HepG2 (cell line): ENCODE data around the gene PPP4R2. TPM values are rescaled to one million over a fixed set of nuclear protein-coding genes. Genes with fewer than 3 reads are reported as not detected.
A peak's percentile ranks its signal among the peaks of the same experiment; 100 is the strongest.

Experiments used
- ATAC-seq: fragments of 200-7000 bp; cut with Tn5 transposase; 3 replicates; pipeline ENCODE4 v1.9.1; 2020; ENCODE audit warnings: mild to moderate bottlenecking, moderate library complexity
- BruUV-seq: library from RNA; stranded (reverse); fragments of 400-500 nt; replicated peaks from 2 replicates; lab custom pipeline; 2021; lab: Mats Ljungman, UMichigan
- CTCF ChIA-PET: fragments of 300-600 bp; formaldehyde crosslinking; extraction: SDS; loops from one replicate; lab custom pipeline; 2021; ENCODE audit warnings: low total read pairs, inconsistent platforms, low intra/inter-chr PET ratio; lab: Yijun Ruan, JAX
- POLR2A ChIA-PET: fragments of 350-600 bp; sonication (Branson Sonifier 250); formaldehyde crosslinking; loops from one replicate; lab custom pipeline; 2020; ENCODE audit warnings: antibody characterized with exemption, inconsistent platforms; lab: Yijun Ruan, JAX
- DNase-seq: peaks from one replicate; pipeline ENCODE4 v3.0.0-alpha.2; 2015; ENCODE audit warnings: low spot score
- FAIRE-seq: peaks from 3 replicates; lab custom pipeline; 2011; peaks lifted over from hg19 to GRCh38; lab: Jason Lieb, UNC
- H2AFZ ChIP-seq: one replicate; pipeline ENCODE4 v1.6.1; 2011; ENCODE audit warnings: low read length, inconsistent platforms
- H3K27ac ChIP-seq: fragments of 300-600 bp; 3 replicates; pipeline ENCODE4 v1.8.0; 2011; ENCODE audit warnings: mixed run types, mild to moderate bottlenecking, mixed read lengths, low read length, inconsistent platforms; ENCODE audit not compliant: insufficient read depth; ENCODE audit errors: extremely low read length
- H3K27me3 ChIP-seq, 2 experiments: fragments of 200-600 bp in 1 of 2; 2 replicates in 1 of 2; 3 replicates in 1 of 2; pipeline versions ENCODE4 v1.6.0 to v1.8.0; 2011; ENCODE audit warnings: low read length in 2 of 2, mild to moderate bottlenecking in 2 of 2, moderate library complexity in 2 of 2, inconsistent platforms in 1 of 2; ENCODE audit not compliant: insufficient read depth in 2 of 2, control insufficient read depth in 1 of 2
- H3K36me3 ChIP-seq, 2 experiments: fragments of 200-600 bp in 1 of 2; replicated peaks in 1 of 2; 2 replicates in 1 of 2; 3 replicates in 1 of 2; pipeline versions ENCODE4 v1.5.1 to v1.8.0; 2011; ENCODE audit warnings: low read length in 2 of 2, inconsistent platforms in 1 of 2; ENCODE audit not compliant: insufficient read depth in 2 of 2, control insufficient read depth in 1 of 2
- H3K4me1 ChIP-seq: 2 replicates; pipeline ENCODE4 v1.5.1; 2012; ENCODE audit warnings: low read length, inconsistent platforms; ENCODE audit not compliant: insufficient read depth
- H3K4me2 ChIP-seq: 2 replicates; pipeline ENCODE4 v1.6.0; 2011; ENCODE audit warnings: low read depth, low read length, inconsistent platforms
- H3K4me3 ChIP-seq, 3 experiments: fragments of 200-600 bp in 1 of 3; sonication (generic), shearing (Covaris generic) in 1 of 3; replicated peaks in 1 of 3; 2 replicates each; pipeline ENCODE4 v1.5.1; 2011 to 2016; ENCODE audit warnings: low read length in 3 of 3, inconsistent platforms in 2 of 3, low read depth in 2 of 3, mild to moderate bottlenecking in 2 of 3, control low read depth in 1 of 3, mixed read lengths in 1 of 3; ENCODE audit not compliant: insufficient read depth in 1 of 3
- H3K79me2 ChIP-seq: one replicate; pipeline ENCODE4 v1.6.1; 2011; ENCODE audit warnings: low read length, inconsistent platforms; ENCODE audit not compliant: insufficient read depth
- H3K9ac ChIP-seq: 2 replicates; pipeline ENCODE4 v1.6.0; 2011; ENCODE audit warnings: mild to moderate bottlenecking, low read depth, low read length, inconsistent platforms; ENCODE audit not compliant: insufficient read depth
- H3K9me3 ChIP-seq: 2 replicates; pipeline ENCODE4 v1.5.1; 2012; ENCODE audit warnings: mild to moderate bottlenecking, low read length
- H4K20me1 ChIP-seq: 2 replicates; pipeline ENCODE4 v1.6.0; 2011; ENCODE audit warnings: inconsistent platforms, mild to moderate bottlenecking, low read length, moderate library complexity; ENCODE audit not compliant: insufficient read depth
- ARNT2 ChIP-seq: sonication (generic); formaldehyde crosslinking; IDR thresholded peaks from 2 replicates; pipeline ENCODE4 v1.8.0; 2022; ENCODE audit warnings: mild to moderate bottlenecking, low read depth, missing genetic modification reagents, moderate library complexity
- ATAD3A ChIP-seq: sonication (generic); formaldehyde crosslinking; IDR thresholded peaks from 2 replicates; pipeline ENCODE4 v1.4.0; 2020; ENCODE audit warnings: missing genetic modification reagents
- CEBPG ChIP-seq: IDR thresholded peaks from 2 replicates; pipeline ENCODE4 v1.6.1; 2016
- LBX2 ChIP-seq: sonication (generic); formaldehyde crosslinking; IDR thresholded peaks from 2 replicates; pipeline ENCODE4 v1.5.0; 2020; ENCODE audit warnings: missing genetic modification reagents, mild to moderate bottlenecking, borderline replicate concordance
- MAZ ChIP-seq, 2 experiments: sonication (generic) in 1 of 2; formaldehyde crosslinking in 1 of 2; IDR thresholded peaks; 2 replicates each; pipeline versions ENCODE4 v1.5.0 to v1.6.1; 2012 to 2020; ENCODE audit warnings: low read depth in 2 of 2, mild to moderate bottlenecking in 2 of 2, borderline replicate concordance in 1 of 2, improper control_type of control experiment in 1 of 2, low read length in 1 of 2, missing genetic modification reagents in 1 of 2, moderate library complexity in 1 of 2
- MLLT10 ChIP-seq: sonication (generic); formaldehyde crosslinking; IDR thresholded peaks from 2 replicates; pipeline ENCODE4 v1.4.0; 2020; ENCODE audit warnings: missing genetic modification reagents
- NFE2 ChIP-seq: sonication (generic); formaldehyde crosslinking; IDR thresholded peaks from 2 replicates; pipeline ENCODE4 v1.4.0; 2020; ENCODE audit warnings: missing genetic modification reagents
- SRF ChIP-seq: IDR thresholded peaks from 2 replicates; pipeline ENCODE4 v1.6.1; 2011; ENCODE audit warnings: mild to moderate bottlenecking, low read depth, low read length, moderate library complexity
- TCF12 ChIP-seq, 2 experiments: fragments of 450-650 bp in 1 of 2; sonication (generic) in 1 of 2; formaldehyde crosslinking in 1 of 2; IDR thresholded peaks; 2 replicates each; pipeline versions ENCODE4 v1.6.1 to v1.8.0; 2017 to 2022; ENCODE audit warnings: antibody characterized with exemption in 1 of 2, mild to moderate bottlenecking in 1 of 2, missing genetic modification reagents in 1 of 2, moderate library complexity in 1 of 2
- ZFP37 ChIP-seq: sonication (generic); formaldehyde crosslinking; IDR thresholded peaks from 2 replicates; pipeline ENCODE4 v1.4.0; 2020; ENCODE audit warnings: missing genetic modification reagents, borderline replicate concordance
- ZNF333 ChIP-seq: sonication (generic); formaldehyde crosslinking; IDR thresholded peaks from 2 replicates; pipeline ENCODE4 v1.4.0; 2020; ENCODE audit warnings: mild to moderate bottlenecking, missing genetic modification reagents, borderline replicate concordance
- ZNF646 ChIP-seq: sonication (generic); formaldehyde crosslinking; IDR thresholded peaks from 2 replicates; pipeline ENCODE4 v1.9.0; 2021; ENCODE audit warnings: mild to moderate bottlenecking, missing genetic modification reagents
- WGBS: methylation state at CpG from one replicate; pipeline ENCODE4 v1.1.6; 2017; ENCODE audit warnings: low lambda C conversion rate; 5-methylcytosine and 5-hydroxymethylcytosine counted together
- in situ Hi-C: cut with HindIII; loops from 2 replicates; pipeline ENCODE4 v1.10.0; 2017; ENCODE audit warnings: low pct_unique_long_range_greater_than_20kb; ENCODE audit not compliant: extremely low pct_ligation_motif_present
- intact Hi-C: fragments of 100-400 bp; cut with micrococcal nuclease; formaldehyde crosslinking; loops from one replicate; pipeline ENCODE4 v1.10.0; 2022; ENCODE audit not compliant: unreplicated experiment
- polyA plus RNA-seq, 8 experiments: library from polyadenylated mRNA; depleted of rRNA in 3 of 8; stranded (reverse) in 7 of 8; unstranded in 1 of 8; fragments of >200 nt; fragmentation: Illumina TruSeq in 4 of 8; extraction: Trizol in 4 of 8; gene quantifications; 2 replicates each; pipeline versions ENCODE4 v1.2.1 to v1.2.3, GENCODE V29; 2011 to 2016; ENCODE audit warnings: low read depth in 4 of 8, missing spikeins in 1 of 8, mixed read lengths in 1 of 8; ENCODE audit not compliant: insufficient read depth in 1 of 8
- total RNA-seq, 5 experiments: library from RNA; depleted of rRNA; stranded (reverse); fragments of >200 nt; fragmentation: Illumina TruSeq; extraction: Trizol; gene quantifications; 2 replicates each; pipeline ENCODE4 v1.2.3, GENCODE V29; 2016; ENCODE audit warnings: low read depth in 1 of 5

PPP4R2 gene
- total and polyA plus RNA-seq, 2 of the 13 experiments (the other 11 are each of a cell fraction or from before 2014, with no cell fraction given): 22.3 to 161 TPM

- TF ChIP-seq ZNF646 (CRISPR knock-in tag) (no peak), CEBPG (CRISPR knock-in tag) (peak; percentile 64)
These were observed 7.7 kb downstream of the PPP4R2 start (continued) for GRCh38 chr3:73004316-73004715.

- BruUV-seq: TSS peak; percentile 9
- no peaks in the 10 kb centered on the region for H3K9me3 ChIP-seq
- in situ Hi-C loops (loop anchor here (5.0 kb wide), 1 partner anchor 49 kb away; no protein-coding TSS in a partner anchor), intact Hi-C loops (no loop called here)
- no peaks in the 10 kb centered on the region for H3K27me3 ChIP-seq
- CTCF ChIA-PET: no interaction called here
- FAIRE-seq (no peak), ATAC-seq (no peak), DNase-seq (no peak)
- WGBS: 90% methylated on average over 6 of the region's 6 CpGs
- H3K4me3 ChIP-seq: no peak overlapping the region
- no peak overlapping the region for H3K4me2 ChIP-seq
- H3K36me3 ChIP-seq: peaks cover 7 to 39% of the 10 kb centered on the region in 2 experiments
- H3K27ac ChIP-seq: no peak overlapping the region
- H3K9ac ChIP-seq: no peak overlapping the region
- peaks cover 100% of the 10 kb centered on the region for H3K79me2 ChIP-seq
- peaks cover 85% of the 10 kb centered on the region for H3K4me1 ChIP-seq
- POLR2A ChIA-PET: no interaction called here
- TF ChIP-seq TCF12 (IDR thresholded peaks at IDR 0.05) (no peak), TCF12 (CRISPR knock-in tag; IDR thresholded peaks at IDR 0.05) (no peak), NFE2 (CRISPR knock-in tag) (no peak), SRF (no peak), LBX2 (CRISPR knock-in tag) (no peak), ARNT2 (no peak), ATAD3A (no peak), ZNF333 (no peak), MLLT10 (CRISPR knock-in tag) (no peak), ZFP37 (CRISPR knock-in tag) (no peak), MAZ (IDR thresholded peaks at IDR 0.05; ENCODE audit: borderline replicate concordance, low read depth, low read length) (no peak), MAZ (CRISPR knock-in tag; IDR thresholded peaks at IDR 0.05; ENCODE audit: low read depth) (no peak)
- H2AFZ ChIP-seq: no peak overlapping the region
- peaks cover 98% of the 10 kb centered on the region for H4K20me1 ChIP-seq
These were observed 11.5 kb downstream of the PPP4R2 start for GRCh38 chr3:73007992-73008712.
